ENCODE data around the gene USH1C. TPM values are rescaled to one million over a fixed set of nuclear protein-coding genes. Genes with fewer than 3 reads are reported as not detected.
A peak's percentile ranks its signal among the peaks of the same experiment; 100 is the strongest.

Gene USH1C
- total RNA-seq, 1 experiment from 2014 or later, result 1.0 TPM

DNA sequence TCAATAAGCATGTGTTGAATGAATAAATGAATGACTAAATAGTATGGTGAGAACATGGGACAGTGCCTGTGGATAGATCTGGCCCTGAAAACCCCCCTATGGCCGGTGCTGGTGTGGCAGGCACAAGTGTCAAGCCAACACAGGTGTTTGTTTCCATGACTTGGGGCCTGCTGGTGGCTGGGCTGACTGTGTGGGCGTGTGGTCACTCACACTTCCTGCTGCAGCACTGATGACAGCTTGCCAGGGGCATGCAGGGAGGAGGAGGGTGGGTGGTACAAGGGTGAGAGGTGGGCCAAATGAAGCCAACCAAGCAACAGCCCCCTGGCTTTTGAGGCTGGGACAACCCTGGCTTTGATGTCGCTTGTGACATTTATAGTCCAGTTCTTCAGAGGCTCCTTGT lies 37.3 kb downstream of the USH1C start:
- H3K56ac ChIP-seq (ENCODE audit: insufficient read length, low read depth, low read length), result no peak overlapping the region
- Mint-ChIP-seq H3K36me3 (ENCODE audit: insufficient read depth in 1 of 3, low read depth in 3 of 3) (no peaks in the 10 kb centered on the region), H3K4me3 (no peak overlapping the region), H3K27me3 (ENCODE audit: low read depth) (peaks cover 10% of the 10 kb centered on the region), H3K27ac (no peak overlapping the region), H3K4me1 (peaks cover 8 to 13% of the 10 kb centered on the region in 2 experiments), H3K9me3 (no peaks in the 10 kb centered on the region)
- H2BK12ac ChIP-seq (ENCODE audit: insufficient read length, low read depth, low read length), result no peak overlapping the region
- H4K5ac ChIP-seq (ENCODE audit: insufficient read length, low read depth, low read length), result no peak overlapping the region
- no peaks in the 10 kb centered on the region for H3K79me1 ChIP-seq (ENCODE audit: insufficient read depth, low read depth, low read length, poor library complexity, severe bottlenecking)
- no peak overlapping the region for H4K8ac ChIP-seq (replicated peaks; ENCODE audit: insufficient read length, low read depth, low read length)
- no peak overlapping the region for H3K4me2 ChIP-seq (ENCODE audit: insufficient read depth, insufficient read length, low read length)
- no peak overlapping the region for H3K18ac ChIP-seq (ENCODE audit: insufficient read length, low read depth, low read length)
- H2BK120ac ChIP-seq (ENCODE audit: low read depth, low read length, poor library complexity, severe bottlenecking), result no peak overlapping the region
- no peaks in the 10 kb centered on the region for H3K4me1 ChIP-seq (ENCODE audit: insufficient read depth, low read length)
- H3T11ph ChIP-seq (ENCODE audit: low read length), result no peak overlapping the region
- H3K23ac ChIP-seq (ENCODE audit: insufficient read length, low read depth, low read length), result no peak overlapping the region
- no peak overlapping the region for H2AFZ ChIP-seq (ENCODE audit: low read length)
- DNase-seq, result no peak
- H2AK5ac ChIP-seq (ENCODE audit: insufficient read length, low read length), result no peak overlapping the region
- H3K27me3 ChIP-seq (ENCODE audit: insufficient read depth, low read length), result no peaks in the 10 kb centered on the region
- no peak overlapping the region for H3K4ac ChIP-seq (ENCODE audit: low read depth, low read length)
- no CpG with 5 or more reads among the region's 3 CpGs for WGBS (ENCODE audit: extremely low coverage, insufficient read length, low lambda C conversion rate)
- no peak overlapping the region for H3K14ac ChIP-seq (ENCODE audit: insufficient read depth, low read length)
- H3K27ac ChIP-seq (ENCODE audit: insufficient read length, low read depth, low read length), result no peak overlapping the region
- H4K91ac ChIP-seq (ENCODE audit: insufficient read length, low read depth, low read length), result no peak overlapping the region
- H2BK20ac ChIP-seq (ENCODE audit: low read depth, low read length, poor library complexity, severe bottlenecking), result no peak overlapping the region
- no peaks in the 10 kb centered on the region for H4K20me1 ChIP-seq (ENCODE audit: control insufficient read depth, insufficient read depth, insufficient read length)
- H2BK15ac ChIP-seq (ENCODE audit: low read depth, low read length), result no peak overlapping the region
- H3K79me2 ChIP-seq (ENCODE audit: insufficient read depth, low read length), result no peaks in the 10 kb centered on the region
- H3K9ac ChIP-seq (ENCODE audit: extremely low read depth, insufficient read length, low read length), result no peak overlapping the region
- H3K23me2 ChIP-seq (ENCODE audit: insufficient read length, low read depth, low read length, poor library complexity, severe bottlenecking), result no peaks in the 10 kb centered on the region
- TF ChIP-seq, protein P1, sequence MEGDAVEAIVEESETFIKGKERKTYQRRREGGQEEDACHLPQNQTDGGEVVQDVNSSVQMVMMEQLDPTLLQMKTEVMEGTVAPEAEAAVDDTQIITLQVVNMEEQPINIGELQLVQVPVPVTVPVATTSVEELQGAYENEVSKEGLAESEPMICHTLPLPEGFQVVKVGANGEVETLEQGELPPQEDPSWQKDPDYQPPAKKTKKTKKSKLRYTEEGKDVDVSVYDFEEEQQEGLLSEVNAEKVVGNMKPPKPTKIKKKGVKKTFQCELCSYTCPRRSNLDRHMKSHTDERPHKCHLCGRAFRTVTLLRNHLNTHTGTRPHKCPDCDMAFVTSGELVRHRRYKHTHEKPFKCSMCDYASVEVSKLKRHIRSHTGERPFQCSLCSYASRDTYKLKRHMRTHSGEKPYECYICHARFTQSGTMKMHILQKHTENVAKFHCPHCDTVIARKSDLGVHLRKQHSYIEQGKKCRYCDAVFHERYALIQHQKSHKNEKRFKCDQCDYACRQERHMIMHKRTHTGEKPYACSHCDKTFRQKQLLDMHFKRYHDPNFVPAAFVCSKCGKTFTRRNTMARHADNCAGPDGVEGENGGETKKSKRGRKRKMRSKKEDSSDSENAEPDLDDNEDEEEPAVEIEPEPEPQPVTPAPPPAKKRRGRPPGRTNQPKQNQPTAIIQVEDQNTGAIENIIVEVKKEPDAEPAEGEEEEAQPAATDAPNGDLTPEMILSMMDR (conservative IDR thresholded peaks at IDR 0.05), result 0 out of 3 replicates have a peak, but pooled peaks have one; percentile 18
- no peaks in the 10 kb centered on the region for H3K9me3 ChIP-seq (ENCODE audit: control insufficient read depth, low read depth, low read length)
- no peak overlapping the region for H2BK5ac ChIP-seq (ENCODE audit: insufficient read length, low read length)
